Daoy (cell line): Measurements from ENCODE around the gene ENOX1. TPM values are rescaled to one million over a fixed set of nuclear protein-coding genes. Genes with fewer than 3 reads are reported as not detected.

Source experiments
- DNase-seq: peaks from one replicate; pipeline ENCODE4 v3.0.0-alpha.2; 2015; ENCODE audit warnings: low read depth
- total RNA-seq: library from RNA; depleted of rRNA; stranded (reverse); fragments of >200 nt; shearing (Covaris generic); gene quantifications from 2 replicates; pipeline ENCODE4 v1.2.3, GENCODE V29; 2014

Gene ENOX1
- total RNA-seq, 1 experiment from 2014 or later = 0.69 TPM

- DNase-seq = no peak
Measured at GRCh38 chr13:43388282-43389034, 398.3 kb downstream of the ENOX1 start.

GRCh38 chr13:43387880-43388279, 398.9 kb downstream of the ENOX1 start:
- no peak for DNase-seq

- no peak for DNase-seq
Measured at GRCh38 chr13:43383498-43384165, 403.1 kb downstream of the ENOX1 start.

- DNase-seq = no peak
Measured at GRCh38 chr13:43379738-43380137, 407.0 kb downstream of the ENOX1 start.

GRCh38 chr13:43377973-43378372, 408.8 kb downstream of the ENOX1 start:
- peak; percentile 59 for DNase-seq

GRCh38 chr13:43377149-43377548, 409.6 kb downstream of the ENOX1 start:
- DNase-seq = no peak

GRCh38 chr13:43376596-43376995, 410.2 kb downstream of the ENOX1 start:
- no peak for DNase-seq

- DNase-seq = no peak
Measured at GRCh38 chr13:43375797-43376465, 410.8 kb downstream of the ENOX1 start.

GRCh38 chr13:43374621-43375020, 412.2 kb downstream of the ENOX1 start:
- DNase-seq = peak; percentile 42

- DNase-seq = no peak
Measured at GRCh38 chr13:43373400-43373799, 413.4 kb downstream of the ENOX1 start.

- no peak for DNase-seq
Measured at GRCh38 chr13:43370842-43371241, 415.9 kb downstream of the ENOX1 start.

- DNase-seq = no peak
Measured at GRCh38 chr13:43369319-43369718, 417.5 kb downstream of the ENOX1 start.

GRCh38 chr13:43368003-43368402, 418.8 kb downstream of the ENOX1 start:
- no peak for DNase-seq

GRCh38 chr13:43365039-43365344, 421.8 kb downstream of the ENOX1 start:
- no peak for DNase-seq

- peak; percentile 46 for DNase-seq
Measured at GRCh38 chr13:43364210-43365038, 422.3 kb downstream of the ENOX1 start.

- no peak for DNase-seq
Measured at GRCh38 chr13:43363156-43363953, 423.4 kb downstream of the ENOX1 start.

GRCh38 chr13:43362556-43362955, 424.2 kb downstream of the ENOX1 start:
- no peak for DNase-seq

- DNase-seq = peak; percentile 14
Measured at GRCh38 chr13:43360892-43361610, 425.7 kb downstream of the ENOX1 start.

- DNase-seq = no peak
Measured at GRCh38 chr13:43360171-43360570, 426.6 kb downstream of the ENOX1 start.

GRCh38 chr13:43359536-43359935, 427.2 kb downstream of the ENOX1 start:
- no peak for DNase-seq

- DNase-seq = no peak
Measured at GRCh38 chr13:43357564-43357963, 429.2 kb downstream of the ENOX1 start.
